Cortex of kidney (tissue), 1 donor: Measurements from ENCODE around the gene ACP3.

ENCODE experiments used
- DNase-seq: peaks from one replicate; lab custom pipeline; 2025; lab: John Stamatoyannopoulos, UW

Gene ACP3

DNA sequence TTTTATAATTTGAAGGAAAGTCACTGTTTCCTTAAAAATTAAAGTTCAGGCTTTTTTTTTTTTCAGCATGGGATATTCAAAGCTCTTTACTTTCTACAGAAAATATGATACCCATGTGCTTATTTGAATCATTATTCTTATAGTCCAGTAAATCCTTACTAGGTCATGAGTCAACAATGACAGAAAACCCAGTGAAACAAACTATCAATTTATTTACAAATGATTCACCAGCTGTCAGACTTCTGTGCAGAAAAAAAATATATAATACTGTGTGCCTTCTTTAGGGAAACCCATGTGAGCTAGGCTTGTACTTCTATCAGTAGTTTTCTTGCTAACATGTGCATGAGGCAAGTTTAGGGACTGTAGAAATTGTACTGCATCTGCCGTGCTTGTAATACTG lies 1.2 kb downstream of the ACP3 start:
- no peak for DNase-seq

DNA sequence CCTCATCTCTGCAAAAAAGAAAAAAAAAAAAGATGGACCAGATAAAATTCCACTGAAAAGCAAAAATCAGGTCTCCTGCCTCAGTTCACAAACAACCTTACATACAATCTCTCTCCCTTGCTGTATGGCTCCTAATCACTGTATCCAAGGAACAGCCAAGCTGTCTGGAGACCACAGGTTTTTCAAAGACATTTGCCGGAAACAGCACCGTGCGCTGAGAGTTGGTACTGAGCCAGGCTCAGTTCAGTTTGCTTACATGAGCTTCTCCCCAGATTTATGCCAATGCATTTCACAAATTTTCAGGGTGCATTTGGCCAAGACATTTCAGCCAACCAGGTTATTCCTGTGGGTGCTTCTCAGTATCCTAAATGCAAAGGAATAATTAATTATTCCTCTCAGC lies 4.1 kb downstream of the ACP3 start:
- DNase-seq: no peak

DNA sequence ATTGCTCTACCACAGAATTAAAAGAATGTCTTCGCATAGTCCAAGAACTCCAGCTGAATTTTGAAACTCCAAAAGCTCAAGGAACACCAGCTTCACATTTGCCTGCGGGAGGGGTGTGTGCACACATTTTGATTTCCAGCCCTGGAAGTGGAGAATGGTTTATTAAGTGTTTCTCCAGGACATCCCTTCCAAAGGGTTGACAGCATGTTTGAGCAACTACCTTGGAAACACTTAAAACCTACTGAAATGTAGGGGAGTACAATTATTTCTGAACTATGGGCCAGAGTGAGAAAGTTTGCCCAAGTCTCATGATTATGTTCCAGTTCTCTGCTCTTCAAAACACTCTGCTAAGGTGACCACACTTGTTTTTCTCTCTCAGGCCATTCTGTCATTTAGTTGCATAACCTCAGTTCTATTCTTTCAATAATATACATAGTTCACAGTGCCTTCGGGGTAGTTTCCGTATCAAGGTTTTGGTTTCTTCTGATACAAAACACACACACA lies 7.9 kb downstream of the ACP3 start:
- DNase-seq: no peak

DNA sequence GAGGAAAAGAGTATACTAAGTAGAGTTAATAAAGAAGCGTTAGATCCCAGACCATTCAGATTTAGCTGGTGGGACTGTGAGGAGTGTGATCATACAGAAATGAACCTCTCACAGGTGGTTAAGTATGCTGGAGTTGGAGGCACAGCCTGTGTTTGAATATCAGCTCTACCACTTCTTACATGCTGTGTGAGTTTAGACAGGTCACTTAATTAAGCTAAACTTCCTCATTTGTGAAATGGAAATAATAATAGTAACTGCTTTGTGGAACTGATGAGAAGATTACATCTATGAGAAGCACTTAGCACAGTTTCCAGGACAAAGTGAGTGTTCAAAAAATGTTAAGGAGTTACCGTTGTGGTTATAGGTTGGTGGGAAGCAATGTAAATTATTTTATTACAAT lies 8.4 kb downstream of the ACP3 start:
- no peak for DNase-seq

DNA sequence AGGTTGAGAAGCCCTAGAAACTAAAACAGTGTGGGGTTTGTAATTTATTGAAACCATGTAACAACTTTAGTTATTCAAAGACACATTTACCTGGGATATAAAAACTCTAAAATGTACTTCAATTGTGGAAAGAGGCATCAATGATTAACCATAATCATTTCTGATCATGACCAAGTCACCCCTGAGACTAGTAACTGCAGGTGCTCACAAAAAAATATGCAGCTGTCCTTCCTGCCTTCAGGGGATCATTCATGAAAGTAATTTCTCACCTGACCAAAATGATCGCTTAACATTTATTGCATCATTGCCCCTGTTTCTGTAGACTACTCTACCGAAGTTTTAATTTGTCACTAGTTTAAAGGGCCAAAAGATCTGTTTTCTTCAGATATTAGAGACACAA lies 9.0 kb downstream of the ACP3 start:
- no peak for DNase-seq

DNA sequence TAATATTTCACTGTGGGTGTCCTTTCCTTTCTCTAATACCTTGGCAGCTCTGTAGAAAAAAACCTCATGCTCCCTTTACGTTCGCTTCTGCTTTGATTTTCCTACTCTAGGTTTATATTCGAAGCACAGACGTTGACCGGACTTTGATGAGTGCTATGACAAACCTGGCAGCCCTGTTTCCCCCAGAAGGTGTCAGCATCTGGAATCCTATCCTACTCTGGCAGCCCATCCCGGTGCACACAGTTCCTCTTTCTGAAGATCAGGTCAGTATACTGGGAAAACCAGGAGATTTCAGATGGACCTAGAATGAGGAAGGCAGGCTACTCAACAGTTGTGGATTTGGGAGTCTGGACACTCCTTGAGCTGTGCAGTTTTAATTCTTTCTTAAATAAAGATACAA lies 14.9 kb downstream of the ACP3 start:
- no peak for DNase-seq

DNA sequence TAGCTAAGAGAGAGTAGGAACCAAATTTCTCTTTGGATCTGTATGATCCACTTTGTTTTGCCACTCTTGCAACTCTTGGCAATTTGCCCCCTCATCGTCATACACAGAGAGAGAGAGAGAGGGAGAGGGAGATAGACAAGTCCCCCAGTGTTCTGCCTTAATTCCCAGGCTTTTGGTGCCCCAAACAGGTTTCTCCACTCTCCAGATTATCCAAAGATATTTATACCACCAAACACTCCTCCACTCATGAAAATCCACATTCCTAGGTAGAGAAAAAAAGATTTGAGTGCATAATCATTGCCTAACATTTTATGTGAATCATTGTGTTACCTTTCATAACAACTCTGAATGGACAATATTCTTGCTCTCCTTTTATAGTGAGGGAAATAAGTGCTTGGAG lies 15.3 kb downstream of the ACP3 start:
- DNase-seq: no peak

DNA sequence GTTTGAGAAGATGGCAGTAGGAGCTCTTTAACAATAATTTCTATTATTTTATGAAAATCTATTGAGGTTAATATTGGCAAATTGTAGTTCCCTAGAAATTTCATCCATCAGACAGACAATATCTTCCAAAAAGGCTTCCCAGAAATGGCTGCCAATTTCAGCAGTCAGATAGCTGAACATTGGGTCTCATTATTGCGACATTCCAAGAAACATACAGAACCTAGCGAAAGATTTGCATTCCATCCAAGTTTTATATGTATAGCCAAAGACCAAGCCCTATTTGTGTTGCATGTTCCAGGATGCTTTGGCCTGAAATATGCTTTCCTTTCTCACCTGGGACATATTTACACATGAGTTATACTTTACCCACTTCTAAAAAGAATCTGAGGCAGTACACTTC lies 24.5 kb downstream of the ACP3 start:
- no peak for DNase-seq

DNA sequence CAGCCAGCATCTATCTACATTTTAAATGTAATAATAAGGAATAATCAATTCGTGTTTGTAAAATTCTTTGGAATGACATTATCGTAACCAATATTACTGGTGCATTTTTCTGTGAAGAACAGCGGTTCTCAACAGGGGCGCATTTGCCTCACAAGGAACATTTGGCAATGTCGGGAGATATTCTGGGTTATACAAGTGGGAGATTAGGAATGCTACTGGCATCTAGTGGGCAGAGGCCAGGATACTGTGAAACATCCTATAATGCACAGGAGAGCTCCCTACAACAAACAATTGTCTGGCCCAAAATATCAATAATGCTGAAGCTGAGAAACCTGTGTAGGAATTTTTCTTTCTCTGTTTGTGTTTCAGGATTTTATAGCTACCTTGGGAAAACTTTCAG lies 25.0 kb downstream of the ACP3 start:
- no peak for DNase-seq

DNA sequence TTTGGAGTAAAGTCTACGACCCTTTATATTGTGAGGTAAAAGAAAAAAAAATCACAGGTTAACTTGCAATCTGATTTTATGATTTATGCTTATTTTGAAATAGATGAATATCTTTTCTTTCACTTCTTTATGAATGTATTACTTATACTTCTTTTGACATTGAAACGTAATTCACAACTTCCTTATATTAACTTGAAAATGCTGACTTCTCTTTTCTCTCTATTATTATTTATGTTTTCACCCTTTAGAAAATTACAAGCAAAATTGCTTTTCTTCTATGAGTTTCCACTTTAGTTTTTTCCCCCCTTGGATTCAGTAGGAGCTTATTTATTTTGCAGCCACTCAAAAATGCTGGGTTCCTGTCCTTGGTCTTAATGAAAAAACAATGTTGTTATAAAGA lies 25.4 kb downstream of the ACP3 start:
- no peak for DNase-seq

DNA sequence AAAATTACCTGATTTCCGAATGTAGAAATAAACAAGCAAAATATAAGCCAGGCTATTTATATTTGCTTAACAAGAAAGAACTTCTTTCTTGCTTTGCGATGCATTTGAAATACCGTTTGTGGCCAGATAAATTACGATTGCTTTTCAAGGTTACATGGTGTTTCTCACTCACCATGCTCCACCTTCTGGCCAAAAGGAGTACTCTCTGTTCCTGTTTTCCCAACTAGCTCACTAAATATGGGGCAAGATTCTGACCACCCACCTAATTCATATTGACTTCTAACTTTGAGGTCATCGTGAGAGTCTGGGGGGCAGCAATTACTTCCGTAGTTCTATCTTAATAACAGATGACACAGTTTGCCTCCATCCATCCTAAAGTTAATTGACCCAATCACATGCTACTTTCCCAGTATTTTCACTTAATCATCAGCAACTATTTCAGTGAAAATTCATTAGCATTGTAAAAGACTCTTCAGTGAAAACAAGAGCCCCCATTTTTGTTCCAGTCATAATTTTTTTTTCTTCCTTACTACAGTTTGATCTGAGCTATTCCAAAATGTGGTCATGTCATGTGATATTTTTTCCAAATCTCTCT lies 25.9 kb downstream of the ACP3 start:
- no peak for DNase-seq

DNA sequence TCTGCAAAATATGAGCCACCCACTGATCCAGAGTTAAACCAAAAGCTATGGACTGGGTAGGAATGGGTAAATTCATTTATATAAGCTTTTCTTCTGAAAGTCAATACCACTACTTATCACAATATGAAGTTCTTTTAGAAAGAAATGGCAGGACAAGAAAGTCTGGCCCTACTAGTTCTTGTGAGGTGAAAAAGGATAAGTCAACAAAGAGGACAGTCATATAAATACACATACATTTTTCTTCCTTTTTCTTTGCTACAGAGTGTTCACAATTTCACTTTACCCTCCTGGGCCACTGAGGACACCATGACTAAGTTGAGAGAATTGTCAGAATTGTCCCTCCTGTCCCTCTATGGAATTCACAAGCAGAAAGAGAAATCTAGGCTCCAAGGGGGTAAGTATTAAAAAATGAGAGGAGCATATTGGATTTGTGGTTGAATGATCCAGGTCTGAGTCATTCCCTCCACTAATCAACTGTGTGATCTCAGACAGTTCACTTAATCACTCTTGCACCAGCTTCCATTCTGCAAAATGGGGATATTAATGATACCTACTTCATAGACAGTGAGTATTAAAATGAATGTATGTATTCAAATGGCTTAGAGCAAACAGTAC lies 27.6 kb downstream of the ACP3 start:
- DNase-seq: no peak

DNA sequence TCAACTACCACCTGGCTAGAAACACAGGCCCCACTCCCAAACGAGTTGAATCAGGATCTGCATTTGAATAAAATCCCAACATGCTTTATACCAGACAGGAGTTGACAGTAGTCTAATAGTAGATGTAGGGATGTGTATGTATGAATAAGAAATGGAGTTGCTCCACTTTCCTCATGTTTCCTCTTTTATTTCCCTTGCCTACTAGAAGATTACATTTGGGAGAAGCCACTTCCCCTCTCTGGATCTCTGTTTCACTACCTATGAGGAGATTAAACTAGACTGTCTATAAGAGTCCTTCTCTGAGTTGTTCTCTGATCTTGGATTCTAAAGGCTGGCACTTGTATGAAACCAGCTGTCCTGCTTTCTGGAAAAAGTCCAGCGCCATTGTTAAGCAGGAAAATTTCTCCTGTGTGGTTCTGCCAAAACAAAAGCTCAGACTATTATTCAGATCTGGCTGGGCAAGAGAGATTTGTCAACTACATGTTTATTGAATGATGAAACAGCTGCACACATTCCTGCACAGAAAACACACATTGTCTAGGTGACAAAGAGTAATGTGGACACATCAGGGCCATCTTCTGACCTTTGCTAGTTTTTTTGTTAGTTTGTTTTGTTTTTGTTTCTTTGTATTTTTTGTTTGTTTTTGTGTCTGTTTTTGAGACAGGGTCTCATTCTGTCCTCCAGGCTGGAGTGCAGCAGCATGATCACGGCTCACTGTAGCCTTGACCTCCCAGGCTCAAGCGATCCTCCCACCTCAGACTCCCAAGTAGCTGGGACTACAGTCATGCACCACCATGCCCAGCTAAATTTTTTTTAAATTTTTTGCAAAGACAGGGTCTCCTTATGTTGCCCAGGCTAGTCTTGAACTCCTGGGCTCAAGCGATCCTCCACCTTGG lies 29.9 kb downstream of the ACP3 start:
- no peak for DNase-seq

DNA sequence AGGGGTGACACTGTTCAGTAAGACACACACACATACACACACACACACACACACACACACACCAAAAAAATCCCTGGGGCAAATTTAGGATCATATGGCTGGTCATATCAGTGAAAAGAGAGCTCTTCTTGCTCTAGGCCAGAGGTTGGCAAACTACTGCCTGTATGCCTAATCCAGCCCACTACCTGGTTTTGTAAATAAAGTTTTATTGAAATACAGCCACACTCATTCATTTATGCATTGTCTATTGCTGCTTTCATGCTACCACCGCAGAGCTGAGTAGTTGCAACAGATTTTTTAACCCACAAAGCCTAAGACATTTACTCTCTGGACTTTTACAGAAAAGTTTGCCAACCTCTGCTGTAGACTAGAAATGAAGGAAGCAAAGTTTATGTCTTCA lies 30.6 kb downstream of the ACP3 start:
- DNase-seq: no peak

DNA sequence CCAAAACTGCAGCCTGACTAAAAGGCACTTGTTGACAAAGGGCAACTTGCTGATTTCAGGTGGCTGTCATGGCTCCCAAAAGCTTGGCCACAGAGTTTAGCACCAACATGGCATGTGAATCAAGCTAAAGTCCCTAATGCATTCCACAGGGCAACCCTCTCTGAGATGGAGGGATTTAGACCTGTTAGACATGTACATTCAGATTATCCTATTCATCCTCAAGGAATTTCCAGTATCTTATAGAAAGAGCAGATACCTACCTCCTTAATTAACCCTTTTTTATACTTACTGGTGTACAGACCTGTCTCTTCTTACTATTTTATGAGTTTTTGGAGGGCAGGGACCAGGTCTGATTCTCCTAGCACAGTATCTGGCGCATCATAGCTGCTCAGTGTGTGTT lies 31.3 kb downstream of the ACP3 start:
- no peak for DNase-seq

DNA sequence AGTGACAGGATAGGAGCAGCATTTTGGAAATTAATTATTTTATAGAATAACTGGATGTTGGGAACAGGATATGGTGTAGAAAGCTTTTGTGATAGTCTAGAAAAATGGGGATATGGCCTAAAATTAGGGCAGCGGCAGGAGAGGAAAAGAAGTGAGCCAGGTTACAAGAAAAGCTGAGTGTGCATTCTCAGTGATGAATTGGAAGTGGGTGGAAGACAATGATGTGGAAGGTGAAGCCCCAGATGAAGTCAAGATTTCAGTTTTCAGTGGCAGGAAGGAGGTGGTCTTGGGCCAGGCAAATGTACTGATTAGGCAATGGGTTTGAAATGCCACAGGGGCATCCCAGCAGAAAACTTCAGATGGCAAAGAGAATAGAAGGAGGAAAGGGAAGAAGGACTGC lies 33.6 kb downstream of the ACP3 start:
- no peak for DNase-seq

DNA sequence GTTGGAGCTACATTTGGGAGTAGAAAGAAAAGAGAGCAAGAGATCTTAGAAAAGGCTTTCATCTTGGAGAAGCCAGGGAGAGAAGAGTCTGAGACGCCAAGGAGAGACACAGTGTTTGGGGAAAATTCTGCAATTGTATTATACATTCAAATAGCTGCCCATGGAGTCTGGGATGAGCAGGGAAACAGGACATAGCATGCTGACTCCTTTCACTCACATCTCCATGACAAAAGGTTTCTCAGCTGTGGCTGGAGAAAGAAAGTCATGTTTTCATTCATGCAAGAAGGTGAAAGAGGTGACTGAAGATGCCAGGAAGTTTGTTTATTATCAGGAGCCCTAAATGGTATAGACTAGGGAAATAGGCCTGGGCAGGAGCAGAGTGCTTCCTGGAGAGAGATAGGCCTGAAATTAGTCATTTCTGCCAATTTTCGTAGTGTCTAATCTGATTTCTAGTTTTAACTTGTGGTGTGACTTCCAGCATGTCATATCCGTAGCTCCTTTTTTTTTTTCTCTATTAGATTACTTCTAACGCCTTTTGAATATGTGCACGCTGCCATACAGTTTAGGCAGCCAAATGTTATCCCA lies 34.1 kb downstream of the ACP3 start:
- no peak for DNase-seq

DNA sequence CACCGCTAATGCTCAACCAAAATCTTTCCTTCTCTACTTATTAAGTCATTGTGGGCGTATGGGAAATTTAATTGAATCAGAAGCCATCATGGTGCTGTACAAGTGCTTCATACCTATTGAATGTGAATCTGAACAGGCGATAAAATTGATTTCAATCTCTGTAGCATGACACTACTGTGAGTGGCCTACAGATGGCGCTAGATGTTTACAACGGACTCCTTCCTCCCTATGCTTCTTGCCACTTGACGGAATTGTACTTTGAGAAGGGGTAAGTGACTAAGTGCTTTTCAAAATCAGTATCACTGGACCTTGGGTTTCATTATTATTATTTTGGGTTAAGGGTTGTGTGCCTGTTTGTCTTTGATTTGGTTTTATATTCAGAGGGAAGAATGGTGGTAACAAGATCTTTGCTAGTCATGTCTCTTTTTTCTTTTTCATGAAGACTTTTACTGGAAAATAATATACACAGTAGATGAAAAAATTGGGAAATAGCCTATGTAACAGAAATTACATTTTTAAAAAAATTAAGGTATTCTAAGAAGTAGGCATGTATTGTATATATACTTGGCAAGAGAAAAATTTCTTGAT lies 35.4 kb downstream of the ACP3 start:
- no peak for DNase-seq

DNA sequence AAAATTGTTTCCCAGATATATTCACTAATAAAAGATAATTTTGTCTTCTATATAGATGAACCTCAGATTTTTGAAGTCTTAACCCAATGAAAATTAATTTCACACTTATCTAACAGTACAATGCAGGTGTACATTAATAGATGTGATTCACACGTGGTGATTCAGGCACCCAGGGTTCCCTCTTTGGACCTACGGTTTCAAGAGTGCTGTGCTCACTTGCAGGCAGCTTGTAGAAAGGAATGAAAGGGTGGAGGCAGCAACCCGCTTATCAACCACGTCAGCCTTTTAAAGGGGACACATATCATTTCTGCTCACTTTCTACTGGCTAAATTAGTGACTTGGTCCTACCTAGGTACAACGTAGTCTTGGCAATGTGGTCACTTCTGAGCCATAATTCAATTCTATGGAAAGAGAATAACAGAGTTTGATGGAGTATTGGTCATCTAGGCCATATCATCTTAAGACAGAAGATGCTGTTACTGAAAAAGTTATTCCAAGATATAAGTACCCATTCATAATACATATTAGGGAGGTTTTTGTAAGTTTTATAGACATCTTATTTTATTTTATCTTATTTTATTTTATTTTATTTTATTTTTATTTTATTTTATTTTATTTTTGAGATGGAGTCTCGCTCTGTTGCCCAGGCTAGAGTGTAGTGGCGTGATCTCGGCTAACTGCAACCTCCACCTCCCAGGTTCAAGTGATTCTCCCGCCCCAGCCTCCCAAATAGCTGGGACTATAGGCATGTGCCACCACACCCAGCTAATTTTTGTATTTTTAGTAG lies 37.9 kb downstream of the ACP3 start:
- DNase-seq: no peak

DNA sequence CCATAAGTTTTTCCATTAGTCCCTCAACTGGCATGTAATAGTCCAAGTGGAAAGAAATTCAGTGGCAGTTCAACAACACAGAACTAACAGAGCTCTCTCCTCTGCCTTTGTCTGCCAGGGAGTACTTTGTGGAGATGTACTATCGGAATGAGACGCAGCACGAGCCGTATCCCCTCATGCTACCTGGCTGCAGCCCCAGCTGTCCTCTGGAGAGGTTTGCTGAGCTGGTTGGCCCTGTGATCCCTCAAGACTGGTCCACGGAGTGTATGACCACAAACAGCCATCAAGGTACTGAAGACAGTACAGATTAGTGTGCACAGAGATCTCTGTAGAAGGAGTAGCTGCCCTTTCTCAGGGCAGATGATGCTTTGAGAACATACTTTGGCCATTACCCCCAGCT lies 39.4 kb downstream of the ACP3 start:
- DNase-seq: no peak

DNA sequence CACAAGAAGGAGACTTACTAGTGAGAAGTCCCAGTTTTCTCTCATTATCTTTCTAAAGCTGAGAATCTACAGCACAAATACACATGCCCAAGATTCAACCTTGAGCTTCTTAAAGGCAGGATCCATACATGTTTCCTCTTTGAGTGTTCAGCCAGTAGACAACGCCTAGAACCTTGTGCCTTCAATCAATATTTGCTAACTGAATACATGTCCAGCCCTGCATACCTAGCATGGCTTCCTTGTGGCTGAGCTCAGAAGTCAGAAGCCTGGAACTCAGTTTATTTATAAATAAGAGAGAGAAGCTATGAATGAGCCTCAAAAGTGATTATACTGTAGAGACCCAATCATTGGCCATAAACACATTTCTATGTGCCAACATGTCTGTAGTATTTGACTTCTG lies 43.5 kb downstream of the ACP3 start:
- no peak for DNase-seq

DNA sequence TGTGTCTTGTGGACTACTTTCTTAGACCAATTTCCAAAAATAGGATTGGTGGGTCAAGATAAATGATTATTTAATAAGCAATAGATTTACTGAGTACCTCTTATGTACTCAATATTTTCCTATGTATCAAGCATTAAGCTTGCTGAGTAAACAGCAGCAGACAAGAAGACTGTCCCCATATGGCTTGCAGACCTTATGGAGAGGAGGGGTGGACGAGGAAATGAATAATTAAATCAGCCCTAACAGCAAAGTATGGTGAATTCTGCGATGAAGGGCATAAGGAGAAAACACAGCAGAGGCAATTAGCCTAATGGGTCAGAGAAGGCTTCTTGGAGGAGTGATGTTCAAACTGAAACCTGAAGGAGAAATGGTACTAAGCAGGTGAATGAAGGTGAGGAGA lies 45.1 kb downstream of the ACP3 start:
- no peak for DNase-seq
